ENCODE data around the gene TFR2. TPM values are rescaled to one million over a fixed set of nuclear protein-coding genes. Genes with fewer than 3 reads are reported as not detected.

Gene TFR2
- total RNA-seq, 4 donors from 2014 or later = 1.3 to 3.4 (median 1.6) TPM

- no peak overlapping the region for H3K4me3 ChIP-seq (ENCODE audit: low read depth, poor library complexity, severe bottlenecking)
- no peak for TF ChIP-seq CTCF (IDR thresholded peaks at IDR 0.05)
- TF ChIP-seq POLR2A (IDR thresholded peaks at IDR 0.05) = no peak
- no peak for DNase-seq (ENCODE audit: low spot score in 2 of 2)
- intact Hi-C loops (cut with DNase I; ENCODE audit: low total_unique reads) = no loop called here
- 65% methylated on average over 15 of the region's 15 CpGs for WGBS, 2 donors
Observed at GRCh38 chr7:100649826-100650565, 8.6 kb upstream of the TFR2 start.

DNA sequence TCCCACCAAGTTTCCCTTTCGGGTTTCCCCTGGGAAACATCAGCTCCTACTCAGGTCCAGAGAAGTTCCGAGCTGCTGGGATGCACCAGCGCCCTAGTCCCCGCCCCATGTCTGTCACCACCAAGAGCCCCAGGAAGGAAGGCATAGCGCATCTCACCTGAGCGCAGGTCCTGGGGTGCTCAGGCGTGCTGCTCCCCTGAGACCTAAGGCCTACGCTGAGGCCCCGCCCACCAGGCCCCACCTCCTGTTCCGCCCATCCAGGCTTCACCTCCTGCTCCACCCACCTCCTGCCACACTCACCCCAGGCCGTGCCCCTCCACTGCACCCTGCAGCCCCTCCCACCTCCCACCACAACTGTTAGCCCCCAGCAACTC is 1.2 kb upstream of the TFR2 start:
- DNase-seq (ENCODE audit: low spot score in 2 of 2) = no peak
- no peak overlapping the region for H3K4me3 ChIP-seq (ENCODE audit: low read depth, poor library complexity, severe bottlenecking)
- 50 to 52% methylated on average over 10 to 11 of the region's 11 CpGs for WGBS, 2 donors
- no peak for TF ChIP-seq CTCF (IDR thresholded peaks at IDR 0.05)
- no peak for TF ChIP-seq POLR2A (IDR thresholded peaks at IDR 0.05)
- intact Hi-C loops (cut with DNase I; ENCODE audit: low total_unique reads) = no loop called here

DNA sequence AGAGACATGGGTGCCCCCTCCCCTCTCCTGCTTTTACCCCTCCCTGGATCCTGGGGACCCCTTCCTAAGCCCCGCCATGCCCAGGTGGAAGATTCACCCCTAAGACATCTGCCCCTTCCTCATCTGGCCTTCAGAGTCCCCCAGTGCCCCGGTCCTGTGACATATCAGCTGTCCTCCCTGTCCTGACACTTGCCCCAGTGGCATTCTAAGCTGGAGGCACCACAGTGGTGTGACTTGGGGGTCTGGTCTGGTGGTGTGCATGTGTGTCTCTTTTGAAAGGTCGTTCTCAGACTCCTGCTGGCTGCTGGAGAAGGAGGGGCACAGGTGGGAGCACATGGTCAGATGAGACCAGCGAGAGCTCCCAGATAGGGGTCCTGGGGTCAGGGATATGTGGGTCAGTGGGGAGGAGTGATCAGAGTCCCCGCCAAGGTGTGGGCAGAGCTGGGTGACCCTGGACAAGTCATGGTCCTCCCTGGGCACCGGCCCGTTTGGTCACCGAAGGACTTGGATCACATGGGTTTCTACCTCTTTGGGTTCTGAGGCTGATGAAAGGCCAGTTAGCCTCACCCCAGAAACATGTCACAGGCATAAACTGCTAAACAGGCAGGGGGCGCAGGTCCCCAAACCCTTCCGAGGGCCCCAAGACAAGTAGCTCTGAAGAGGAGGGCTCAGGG is 645 bp upstream of the TFR2 start:
- H3K4me3 ChIP-seq (ENCODE audit: low read depth, poor library complexity, severe bottlenecking) = no peak overlapping the region
- 76 to 82% methylated on average over 7 to 10 of the region's 10 CpGs for WGBS, 2 donors
- TF ChIP-seq POLR2A (IDR thresholded peaks at IDR 0.05) (no peak), CTCF (IDR thresholded peaks at IDR 0.05) (no peak)
- intact Hi-C loops (cut with DNase I; ENCODE audit: low total_unique reads) = no loop called here
- DNase-seq (ENCODE audit: low spot score in 2 of 2) = no peak

- no peak for DNase-seq (ENCODE audit: low spot score in 2 of 2)
- WGBS, 2 donors = 66 to 67% methylated on average over 24 of the region's 24 CpGs
- TF ChIP-seq POLR2A (IDR thresholded peaks at IDR 0.05) = no peak
- TF ChIP-seq CTCF (IDR thresholded peaks at IDR 0.05) = no peak
- no peak overlapping the region for H3K4me3 ChIP-seq (ENCODE audit: low read depth, poor library complexity, severe bottlenecking)
- intact Hi-C loops (cut with DNase I; ENCODE audit: low total_unique reads) = no loop called here
Observed at GRCh38 chr7:100640517-100641440, 573 bp downstream of the TFR2 start.

DNA sequence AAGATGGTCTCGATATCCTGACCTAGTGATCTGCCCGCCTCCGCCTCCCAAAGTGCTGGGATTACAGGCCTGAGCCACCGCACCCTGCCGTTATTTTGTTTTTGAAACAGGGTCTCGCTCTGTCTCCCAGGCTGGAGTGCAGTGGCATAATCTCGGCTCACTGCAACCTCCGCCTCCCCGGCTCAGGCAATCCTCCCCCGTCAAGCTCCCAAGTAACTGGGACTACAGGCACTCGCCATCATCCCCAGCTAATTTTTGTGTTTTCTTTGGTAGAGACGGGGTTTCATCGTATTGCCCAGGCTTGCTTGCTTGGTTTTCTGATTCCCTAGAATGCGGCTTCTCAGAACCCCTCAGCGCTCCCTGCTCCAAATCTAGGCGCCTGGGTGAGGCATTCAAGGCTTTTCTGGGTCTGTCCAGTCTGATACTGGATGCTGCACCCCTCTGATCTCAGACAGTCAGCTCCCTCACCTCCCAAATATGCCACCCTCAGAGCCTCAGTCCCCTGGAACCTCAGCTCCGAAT is 1.3 kb downstream of the TFR2 start:
- H3K4me3 ChIP-seq (ENCODE audit: low read depth, poor library complexity, severe bottlenecking) = no peak overlapping the region
- intact Hi-C loops (cut with DNase I; ENCODE audit: low total_unique reads) = no loop called here
- WGBS, 2 donors = 85 to 90% methylated on average over 17 of the region's 17 CpGs
- TF ChIP-seq POLR2A (IDR thresholded peaks at IDR 0.05) = no peak
- TF ChIP-seq CTCF (IDR thresholded peaks at IDR 0.05) = no peak
- DNase-seq (ENCODE audit: low spot score in 2 of 2) = no peak

Data from lower leg skin (tissue), 4 donors.